ENCODE results near the gene CABLES1. TPM values are rescaled to one million over a fixed set of nuclear protein-coding genes. Genes with fewer than 3 reads are reported as not detected.
A peak's percentile ranks its signal among the peaks of the same experiment; 100 is the strongest.
"Not testable (repeated sequence)": the region's sequence is repeated elsewhere in the genome, so short reads cannot be mapped to it uniquely, and the experiment has no call there.

The CABLES1 gene
- total RNA-seq, 1 experiment from 2014 or later = 16.2 TPM

GRCh38 chr18:23281626-23282436 is 146.5 kb downstream of the CABLES1 start:
- peak overlapping the region; percentile 89 for H3K27ac Mint-ChIP-seq (ENCODE audit: unreplicated experiment)
- H3K9me3 Mint-ChIP-seq (ENCODE audit: low read depth, unreplicated experiment) = peaks cover 2% of the 10 kb centered on the region
- H3K4me3 Mint-ChIP-seq (ENCODE audit: low read depth, unreplicated experiment) = peak overlapping the region; percentile 25
- BruUV-seq (replicated peaks) = no TSS peak
- peaks cover 10% of the 10 kb centered on the region for H3K36me3 Mint-ChIP-seq (ENCODE audit: insufficient read depth, unreplicated experiment)
- H3K4me1 Mint-ChIP-seq (ENCODE audit: low read depth, unreplicated experiment) = peaks cover 55% of the 10 kb centered on the region
- intact Hi-C loops (cut with micrococcal nuclease; ENCODE audit: unreplicated experiment) = loop anchor here (1.0 to 10.0 kb wide), 4 partner anchors 21 to 148 kb away; no protein-coding TSS in a partner anchor
- TF ChIP-seq CTCF (IDR thresholded peaks at IDR 0.05; ENCODE audit: unreplicated experiment) = no peak
- H3K27me3 Mint-ChIP-seq (ENCODE audit: unreplicated experiment) = no peaks in the 10 kb centered on the region
- CTCF ChIA-PET = interaction anchor here (1.0 to 1.5 kb wide), 3 partner anchors 49 to 69 kb away, joined by 3 to 4 read pairs (median 3); no protein-coding TSS in a partner anchor
- DNase-seq = peak; percentile 74

GRCh38 chr18:23282437-23282781 is 147.1 kb downstream of the CABLES1 start:
- Mint-ChIP-seq H3K4me1 (ENCODE audit: low read depth, unreplicated experiment) (peaks cover 60% of the 10 kb centered on the region), H3K27ac (ENCODE audit: unreplicated experiment) (peak overlapping the region; percentile 89), H3K27me3 (ENCODE audit: unreplicated experiment) (no peaks in the 10 kb centered on the region), H3K4me3 (ENCODE audit: low read depth, unreplicated experiment) (peak overlapping the region; percentile 25), H3K36me3 (ENCODE audit: insufficient read depth, unreplicated experiment) (peaks cover 10% of the 10 kb centered on the region), H3K9me3 (ENCODE audit: low read depth, unreplicated experiment) (no peaks in the 10 kb centered on the region)
- DNase-seq = no peak
- TF ChIP-seq CTCF (IDR thresholded peaks at IDR 0.05; ENCODE audit: unreplicated experiment) = no peak
- intact Hi-C loops (cut with micrococcal nuclease; ENCODE audit: unreplicated experiment) = loop anchor here (1.0 to 10.0 kb wide), 4 partner anchors 22 to 148 kb away; no protein-coding TSS in a partner anchor
- BruUV-seq (replicated peaks) = no TSS peak
- CTCF ChIA-PET = interaction anchor here (1.0 to 1.5 kb wide), 3 partner anchors 48 to 68 kb away, joined by 3 to 4 read pairs (median 3); no protein-coding TSS in a partner anchor

GRCh38 chr18:23283916-23284430 is 148.7 kb downstream of the CABLES1 start:
- CTCF ChIA-PET = interaction anchor here (0.5 kb wide), 1 partner anchor 58 kb away, joined by 5 read pairs; no protein-coding TSS in a partner anchor
- intact Hi-C loops (cut with micrococcal nuclease; ENCODE audit: unreplicated experiment) = loop anchor here (2.0 to 10.0 kb wide), 3 partner anchors 23 to 93 kb away; no protein-coding TSS in a partner anchor
- H3K4me1 Mint-ChIP-seq (ENCODE audit: low read depth, unreplicated experiment) = peaks cover 71% of the 10 kb centered on the region
- BruUV-seq (replicated peaks) = no TSS peak
- no peaks in the 10 kb centered on the region for H3K9me3 Mint-ChIP-seq (ENCODE audit: low read depth, unreplicated experiment)
- no peak for TF ChIP-seq CTCF (IDR thresholded peaks at IDR 0.05; ENCODE audit: unreplicated experiment)
- peak overlapping the region; percentile 89 for H3K27ac Mint-ChIP-seq (ENCODE audit: unreplicated experiment)
- H3K36me3 Mint-ChIP-seq (ENCODE audit: insufficient read depth, unreplicated experiment) = peaks cover 10% of the 10 kb centered on the region
- peak overlapping the region; percentile 3 for H3K4me3 Mint-ChIP-seq (ENCODE audit: low read depth, unreplicated experiment)
- H3K27me3 Mint-ChIP-seq (ENCODE audit: unreplicated experiment) = no peaks in the 10 kb centered on the region
- peak; percentile 73 for DNase-seq

- Mint-ChIP-seq H3K4me3 (ENCODE audit: low read depth, unreplicated experiment) (peak overlapping the region; percentile 3), H3K27ac (ENCODE audit: unreplicated experiment) (peak overlapping the region; percentile 89), H3K9me3 (ENCODE audit: low read depth, unreplicated experiment) (no peaks in the 10 kb centered on the region), H3K27me3 (ENCODE audit: unreplicated experiment) (no peaks in the 10 kb centered on the region), H3K4me1 (ENCODE audit: low read depth, unreplicated experiment) (peaks cover 71% of the 10 kb centered on the region), H3K36me3 (ENCODE audit: insufficient read depth, unreplicated experiment) (peaks cover 10% of the 10 kb centered on the region)
- CTCF ChIA-PET = no interaction called here
- BruUV-seq (replicated peaks) = no TSS peak
- intact Hi-C loops (cut with micrococcal nuclease; ENCODE audit: unreplicated experiment) = loop anchor here (5.0 to 10.0 kb wide), 2 partner anchors 60 to 93 kb away; no protein-coding TSS in a partner anchor
- TF ChIP-seq CTCF (IDR thresholded peaks at IDR 0.05; ENCODE audit: unreplicated experiment) = no peak
- no peak for DNase-seq
Measured at GRCh38 chr18:23284629-23285028, 149.3 kb downstream of the CABLES1 start.

- peak overlapping the region; percentile 89 for H3K27ac Mint-ChIP-seq (ENCODE audit: unreplicated experiment)
- H3K4me3 Mint-ChIP-seq (ENCODE audit: low read depth, unreplicated experiment); CTCF ChIA-PET; H3K9me3 Mint-ChIP-seq (ENCODE audit: low read depth, unreplicated experiment); BruUV-seq (replicated peaks); DNase-seq; H3K27me3 Mint-ChIP-seq (ENCODE audit: unreplicated experiment): not testable (repeated sequence)
- intact Hi-C loops (cut with micrococcal nuclease; ENCODE audit: unreplicated experiment) = loop anchor here (10.0 kb wide), 1 partner anchor 61 kb away; no protein-coding TSS in a partner anchor
- H3K4me1 Mint-ChIP-seq (ENCODE audit: low read depth, unreplicated experiment) = peaks cover 66% of the 10 kb centered on the region
- H3K36me3 Mint-ChIP-seq (ENCODE audit: insufficient read depth, unreplicated experiment) = peaks cover 10% of the 10 kb centered on the region
Measured at GRCh38 chr18:23285581-23285980, 150.3 kb downstream of the CABLES1 start.

Data from Calu3 (cell line).